BJ (cell line): ENCODE data around the gene SLC25A29. TPM values are rescaled to one million over a fixed set of nuclear protein-coding genes. Genes with fewer than 3 reads are reported as not detected.

Experiments
- CTCF ChIA-PET: fragments of 350-600 bp; formaldehyde crosslinking; extraction: SDS; loops from one replicate; lab custom pipeline; 2021; ENCODE audit warnings: antibody characterized with exemption, inconsistent platforms; lab: Yijun Ruan, JAX
- POLR2A ChIA-PET: fragments of 300-600 bp; sonication (Branson Sonifier 250); formaldehyde crosslinking; extraction: SDS; loops from one replicate; lab custom pipeline; 2021; ENCODE audit warnings: antibody characterized with exemption; lab: Charles Lee
- DNase-seq: peaks from one replicate; pipeline ENCODE4 v3.0.0-alpha.2; 2011; ENCODE audit warnings: low read depth
- H3K27me3 ChIP-seq: 2 replicates; pipeline ENCODE4 v1.6.0; 2011; ENCODE audit warnings: low read length; ENCODE audit not compliant: control insufficient read depth, insufficient read depth
- H3K36me3 ChIP-seq: 2 replicates; pipeline ENCODE4 v1.5.1; 2011; ENCODE audit warnings: low read length; ENCODE audit not compliant: control insufficient read depth, insufficient read depth
- H3K4me3 ChIP-seq: 2 replicates; pipeline ENCODE4 v1.5.1; 2011; ENCODE audit warnings: low read depth, mild to moderate bottlenecking, control low read depth, low read length
- CTCF ChIP-seq: IDR thresholded peaks from 2 replicates; pipeline ENCODE4 v1.5.1; 2011; ENCODE audit warnings: low read depth, mild to moderate bottlenecking, control low read depth, inconsistent platforms, low read length, moderate library complexity; ENCODE audit not compliant: insufficient read depth
- polyA plus RNA-seq: library from polyadenylated mRNA; depleted of rRNA; stranded (reverse); fragments of >200 nt; gene quantifications from 2 replicates; pipeline ENCODE4 v1.2.3, GENCODE V29; 2011

Gene SLC25A29
- polyA plus RNA-seq, 1 experiment: 16.4 TPM

GRCh38 chr14:100322138-100322957 is 16.1 kb upstream of the SLC25A29 start:
- DNase-seq: no peak
- Histone ChIP-seq H3K27me3 (peaks cover 2% of the 10 kb centered on the region; the same call in 1 of the 2 replicates), H3K36me3 (no peaks in the 10 kb centered on the region), H3K4me3 (no peak overlapping the region)
- ChIA-PET POLR2A (no interaction called here), CTCF (interaction anchor here (1.5 kb wide), 1 partner anchor 12 kb away, joined by 4 read pairs; no protein-coding TSS in a partner anchor)
- TF ChIP-seq CTCF: no peak

GRCh38 chr14:100321473-100322137 is 15.4 kb upstream of the SLC25A29 start:
- TF ChIP-seq CTCF: no peak
- Histone ChIP-seq H3K36me3 (no peaks in the 10 kb centered on the region), H3K4me3 (no peak overlapping the region), H3K27me3 (peaks cover 2% of the 10 kb centered on the region; the same call in 1 of the 2 replicates)
- DNase-seq: no peak
- POLR2A ChIA-PET: no interaction called here
- CTCF ChIA-PET: no interaction called here

GRCh38 chr14:100320157-100320856 is 14.1 kb upstream of the SLC25A29 start:
- peaks cover 2% of the 10 kb centered on the region; the same call in 1 of the 2 replicates for H3K27me3 ChIP-seq
- TF ChIP-seq CTCF: no peak
- H3K4me3 ChIP-seq: no peak overlapping the region
- DNase-seq: no peak
- CTCF ChIA-PET: no interaction called here
- no peaks in the 10 kb centered on the region for H3K36me3 ChIP-seq
- POLR2A ChIA-PET: no interaction called here

- CTCF ChIA-PET: interaction anchor here (0.7 to 1.5 kb wide), 5 partner anchors 10 to 35 kb away, joined by 3 to 6 read pairs (median 3); no protein-coding TSS in a partner anchor
These were observed 11.9 kb upstream of the SLC25A29 start for GRCh38 chr14:100317912-100318808.

More at GRCh38 chr14:100317912-100318808, 11.9 kb upstream of the SLC25A29 start:
- POLR2A ChIA-PET: no interaction called here
- Histone ChIP-seq H3K27me3 (peaks cover 2% of the 10 kb centered on the region; the same call in 1 of the 2 replicates), H3K4me3 (no peak overlapping the region), H3K36me3 (no peaks in the 10 kb centered on the region)
- peak; percentile 87 for TF ChIP-seq CTCF
- no peak for DNase-seq
